Activated effector memory CD4-positive, alpha-beta T cell treated with Interleukin-2 at 50 U/mL for 16 hours (primary cell): ENCODE measurements around the gene YJU2.
A peak's percentile ranks its signal among the peaks of the same experiment; 100 is the strongest.
"Not testable (repeated sequence)": the region's sequence is repeated elsewhere in the genome, so short reads cannot be mapped to it uniquely, and the experiment has no call there.

Experiments
- DNase-seq: peaks from one replicate; pipeline ENCODE4 v3.0.0-alpha.2; 2020

YJU2 gene

GRCh38 chr19:4246767-4247593 is at the start of gene YJU2:
Gene YJU2 (plus strand): TSS chr19:4247080. CDS start chr19:4247147, 67 bp downstream.
- peak; percentile 95 for DNase-seq

- no peak for DNase-seq
Measured at GRCh38 chr19:4197228-4197624, 49.7 kb upstream of the YJU2 start.

DNA sequence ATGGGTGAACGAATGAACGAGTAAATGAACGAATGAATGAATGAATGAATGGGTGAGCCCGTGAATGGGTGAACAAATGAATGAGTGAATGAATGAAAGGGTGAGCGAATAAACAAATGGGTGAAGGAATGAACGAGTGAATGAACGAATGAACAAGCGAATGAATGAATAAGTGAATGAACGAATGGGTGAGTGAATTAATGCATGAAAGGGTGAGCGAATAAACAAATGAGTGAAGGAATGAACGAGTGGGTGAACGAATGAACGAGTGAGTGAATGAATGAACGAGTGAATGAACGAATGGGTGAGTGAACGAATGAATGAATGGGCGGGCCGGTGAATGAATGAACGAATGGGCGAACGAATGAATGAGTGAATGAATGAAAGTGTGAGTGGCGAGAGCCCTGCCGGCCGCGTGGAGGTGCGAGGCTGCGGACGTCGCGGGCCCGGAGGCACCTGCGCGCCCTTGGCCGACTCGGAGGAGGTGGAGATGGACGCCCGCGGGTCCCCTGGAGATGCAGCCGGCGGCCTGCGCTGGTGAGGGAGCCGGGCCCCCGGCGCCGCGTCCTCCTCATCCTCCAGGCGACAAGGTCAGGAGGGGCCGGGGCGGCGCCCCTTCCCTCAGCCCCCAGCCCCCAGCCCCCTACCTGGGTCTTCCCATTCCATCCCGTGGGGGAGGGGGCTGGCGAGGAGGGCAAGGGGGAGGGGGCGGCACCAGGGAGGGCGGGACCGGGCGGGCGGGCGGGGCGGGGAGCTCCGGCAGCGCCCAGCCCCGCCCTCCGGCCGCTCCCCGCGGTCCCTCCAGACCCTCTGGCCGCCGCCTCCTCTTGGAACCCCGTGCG is 49.0 kb upstream of the YJU2 start:
- DNase-seq, result no peak

DNA sequence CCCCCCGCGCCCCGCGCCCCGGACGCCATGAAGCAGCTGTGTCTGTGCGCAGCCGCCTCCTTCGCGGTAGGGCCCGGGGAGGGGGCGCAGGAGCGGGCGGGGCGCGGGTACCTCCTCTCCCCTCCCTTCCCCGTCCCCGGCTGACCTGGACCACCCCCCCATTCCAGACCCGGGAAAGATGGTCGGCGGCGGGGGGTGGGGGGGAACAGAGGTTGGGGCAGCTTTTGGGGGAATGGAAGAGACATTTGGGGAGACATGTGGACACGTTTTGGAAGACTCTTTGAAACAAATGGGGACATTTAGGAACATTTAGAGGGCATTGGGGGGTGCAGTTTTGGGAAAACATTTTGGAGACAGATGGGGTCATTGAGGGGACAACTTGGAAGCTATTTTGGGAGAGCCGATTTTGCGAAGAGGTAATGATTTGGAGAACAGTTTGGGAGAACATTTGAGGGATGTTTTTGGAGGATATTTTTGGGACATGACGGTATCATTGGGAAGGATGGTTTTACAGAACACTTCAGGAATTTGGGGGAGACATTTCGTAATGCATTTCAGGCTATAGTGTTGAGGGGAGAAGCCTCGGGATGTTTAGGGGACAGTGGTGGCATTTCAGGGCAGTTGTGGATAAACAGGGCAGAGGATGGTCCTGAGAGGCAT is 48.3 kb upstream of the YJU2 start:
- no peak for DNase-seq

- DNase-seq, result no peak
Measured at GRCh38 chr19:4199699-4200293, 47.1 kb upstream of the YJU2 start.

GRCh38 chr19:4200940-4201542 is 45.8 kb upstream of the YJU2 start:
- no peak for DNase-seq

- DNase-seq, result no peak
Measured at GRCh38 chr19:4201798-4202197, 45.1 kb upstream of the YJU2 start.

DNA sequence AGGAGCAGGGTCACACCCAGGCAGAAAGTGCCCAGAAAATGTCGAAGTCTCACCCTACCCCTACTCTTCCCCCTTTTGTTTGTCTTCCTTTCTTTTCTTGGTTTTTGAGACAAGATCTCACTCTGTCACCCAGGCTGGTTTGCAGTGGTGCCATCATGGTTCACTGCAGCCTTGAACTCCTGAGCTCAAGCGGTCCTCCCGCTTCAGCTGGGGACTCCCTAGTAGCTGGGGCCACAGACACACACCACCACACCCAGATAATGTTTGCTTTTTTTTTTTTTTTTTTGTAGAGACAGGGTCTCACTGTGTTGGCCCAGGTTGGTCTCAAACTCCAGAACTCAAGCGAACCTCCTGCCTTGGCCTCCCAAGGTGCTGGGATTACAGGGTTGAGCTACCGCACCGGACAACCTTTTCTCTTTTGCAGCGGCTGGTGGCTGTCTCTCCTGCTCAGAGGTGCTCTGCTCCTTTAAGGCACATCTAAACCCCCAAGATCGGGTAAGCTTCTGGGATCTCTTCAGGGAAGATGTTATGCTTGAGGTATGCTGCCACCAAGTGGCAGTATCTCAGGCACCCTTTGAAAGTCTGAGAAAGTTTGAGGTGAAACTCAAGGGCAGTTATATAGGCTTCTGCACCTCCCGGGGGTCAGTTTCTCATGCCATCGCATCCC is 39.9 kb upstream of the YJU2 start:
- DNase-seq, result no peak

DNA sequence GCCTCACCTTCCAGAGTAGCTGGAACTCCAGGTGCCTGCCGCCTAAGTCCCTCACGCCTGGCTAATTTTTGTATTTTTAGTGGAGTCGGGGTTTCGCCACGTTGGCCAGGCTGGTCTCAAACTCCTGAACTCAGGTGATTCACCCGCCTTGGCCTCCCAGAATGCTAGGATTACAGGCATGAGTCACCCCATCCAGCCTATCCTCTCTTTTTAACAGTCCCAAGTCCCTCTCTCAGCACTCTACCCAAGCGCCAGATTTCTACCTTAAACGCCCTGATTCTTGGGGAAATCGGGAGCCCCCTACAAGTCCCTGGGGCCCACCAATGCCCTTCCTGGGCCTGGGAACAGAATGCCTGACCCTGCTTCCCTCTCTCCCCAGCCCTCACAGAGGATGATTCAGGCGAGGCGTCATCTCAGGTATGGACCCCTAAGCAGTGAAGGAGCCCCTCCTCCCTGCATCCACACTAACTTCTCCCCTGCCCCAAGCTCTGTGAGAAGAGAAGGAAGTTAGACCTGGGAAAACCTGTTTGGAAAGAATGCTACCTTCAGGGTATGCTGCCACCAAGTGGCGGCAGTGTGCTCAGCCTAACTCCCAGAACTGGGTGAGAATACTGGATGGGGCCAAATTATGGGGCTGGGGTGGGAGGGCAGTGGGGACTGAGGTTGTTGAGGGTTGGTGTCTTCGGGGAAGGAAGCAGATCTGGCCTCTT is 38.3 kb upstream of the YJU2 start:
- no peak for DNase-seq

GRCh38 chr19:4210166-4210731 is 36.6 kb upstream of the YJU2 start:
- no peak for DNase-seq

DNA sequence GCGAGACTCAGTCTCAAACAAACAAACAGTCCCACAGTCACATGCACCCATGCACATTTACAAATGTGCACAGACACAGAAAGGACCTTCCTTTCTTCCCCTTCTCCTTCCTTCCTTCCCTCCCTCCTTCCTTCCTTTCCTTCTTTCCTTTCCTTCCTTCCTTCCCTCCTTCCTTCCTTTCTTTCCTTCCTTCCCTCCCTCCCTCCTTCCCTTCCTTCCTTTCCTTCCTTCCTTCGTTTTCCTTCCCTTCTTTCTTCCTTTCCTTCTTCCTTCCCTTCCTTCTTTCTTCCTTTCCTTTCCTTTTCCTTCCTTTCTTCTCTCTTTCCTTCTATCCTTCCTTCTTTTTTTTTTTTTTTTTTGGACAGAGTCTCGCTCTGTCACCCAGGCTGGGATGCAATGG is 33.8 kb upstream of the YJU2 start:
- DNase-seq, result no peak

DNA sequence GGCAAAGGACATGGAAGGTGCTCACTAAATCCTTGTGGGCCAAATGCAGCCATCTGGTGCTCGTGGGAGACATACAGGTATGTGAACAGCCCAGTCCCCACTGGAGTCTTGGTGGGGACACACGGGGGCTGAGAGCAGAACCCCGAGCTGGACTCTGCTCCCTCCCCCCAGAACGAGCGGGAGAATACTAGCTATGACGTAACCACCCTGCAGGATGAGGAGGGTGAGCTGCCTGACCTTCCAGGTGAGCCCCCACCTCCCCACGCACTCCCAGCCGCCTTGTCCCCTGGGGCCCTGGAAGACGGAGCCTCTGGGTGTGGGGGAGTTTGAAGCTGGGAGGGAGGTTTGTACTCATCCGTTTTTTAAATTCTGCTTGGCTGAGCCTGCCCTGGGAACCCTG is 31.1 kb upstream of the YJU2 start:
- no peak for DNase-seq

DNA sequence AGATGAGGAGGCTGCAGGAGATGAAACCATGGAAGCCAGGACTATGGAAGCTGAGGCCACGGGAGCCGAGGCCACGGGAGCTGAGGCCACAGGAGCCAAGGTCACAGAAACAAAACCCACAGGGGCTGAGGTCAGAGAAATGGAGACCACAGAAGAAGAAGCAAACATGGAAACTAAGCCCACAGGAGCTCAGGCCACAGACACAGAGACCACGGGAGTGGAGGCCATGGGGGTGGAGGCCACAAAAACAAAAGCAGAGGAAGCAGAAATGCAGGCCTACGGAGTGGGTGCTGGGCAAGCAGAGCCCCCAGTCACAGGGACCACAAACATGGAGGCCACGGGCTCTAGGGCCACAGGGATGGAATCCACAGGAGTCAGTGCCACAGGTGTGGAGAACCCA is 30.0 kb upstream of the YJU2 start:
- DNase-seq, result no peak

DNA sequence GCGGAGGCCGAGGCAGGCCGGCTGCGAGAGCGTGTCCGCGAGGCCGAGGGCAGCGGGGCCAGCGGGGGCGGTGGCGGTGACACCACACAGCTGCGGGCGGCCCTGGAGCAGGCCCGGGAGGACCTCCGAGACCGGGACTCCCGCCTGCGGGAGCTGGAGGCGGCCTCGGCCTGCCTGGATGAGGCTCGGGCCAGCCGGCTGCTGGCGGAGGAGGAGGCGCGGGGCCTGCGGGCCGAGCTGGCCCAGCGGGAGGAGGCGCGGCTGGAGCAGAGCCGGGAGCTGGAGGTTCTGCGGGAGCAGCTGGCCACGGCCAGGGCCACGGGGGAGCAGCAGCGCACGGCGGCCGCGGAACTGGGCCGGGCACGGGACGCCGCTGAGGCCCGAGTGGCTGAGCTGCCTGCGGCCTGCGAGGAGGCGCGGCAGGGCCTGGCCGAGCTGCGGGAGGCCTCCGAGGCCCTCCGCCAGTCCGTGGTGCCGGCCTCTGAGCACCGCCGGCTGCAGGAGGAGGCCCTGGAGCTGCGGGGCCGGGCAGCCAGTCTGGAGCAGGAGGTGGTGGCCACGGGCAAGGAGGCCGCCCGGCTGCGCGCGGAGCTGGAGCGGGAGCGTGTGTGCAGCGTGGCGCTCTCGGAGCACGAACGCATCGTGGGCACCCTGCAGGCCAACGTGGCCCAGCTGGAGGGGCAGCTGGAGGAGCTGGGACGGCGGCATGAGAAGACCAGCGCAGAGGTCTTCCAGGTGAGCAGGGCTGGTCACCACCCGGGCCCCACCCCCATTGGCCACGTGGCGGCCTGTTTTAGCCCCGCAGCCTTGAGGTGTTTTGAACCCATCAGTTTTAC is 29.2 kb upstream of the YJU2 start:
- no peak for DNase-seq

GRCh38 chr19:4218523-4218922 is 28.4 kb upstream of the YJU2 start:
- DNase-seq, result not testable (repeated sequence)

DNA sequence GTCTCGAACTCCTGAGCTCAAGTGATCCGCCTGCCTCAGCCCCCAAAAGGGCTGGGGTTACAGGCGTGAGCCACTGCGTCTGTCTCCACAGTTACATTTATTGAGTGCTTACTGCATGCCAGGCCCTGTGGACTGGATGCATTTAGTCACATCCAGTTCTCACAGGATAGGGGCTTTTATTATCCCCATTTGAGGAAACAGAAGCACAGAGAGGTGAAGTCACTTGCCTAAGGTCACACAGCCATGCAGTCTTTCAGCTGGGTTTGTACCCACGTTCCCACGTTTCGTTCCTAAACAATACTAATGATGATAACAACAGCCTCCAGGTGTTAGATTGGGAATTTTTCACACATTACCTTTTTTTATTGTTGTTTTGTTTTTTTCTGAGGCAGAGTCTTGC is 26.7 kb upstream of the YJU2 start:
- DNase-seq, result no peak

DNA sequence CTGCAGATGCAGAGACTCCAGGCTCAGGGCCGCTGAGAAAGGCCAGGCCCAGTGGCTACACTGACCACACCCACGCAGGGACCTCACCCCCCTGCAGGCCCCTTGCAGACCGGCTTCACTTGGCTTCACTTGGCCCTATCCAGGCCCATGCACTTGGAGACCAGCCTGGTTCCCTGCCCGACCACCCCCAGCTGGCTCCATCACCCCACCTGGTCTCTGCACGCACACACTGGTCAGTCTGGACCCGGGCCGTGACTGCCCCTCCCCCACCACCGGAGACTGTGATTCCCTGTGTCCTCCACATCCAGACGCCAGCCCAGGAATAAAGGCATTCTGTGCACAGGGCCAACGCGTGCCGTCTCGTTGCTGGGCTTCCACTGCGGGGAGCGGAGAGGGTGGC is 22.4 kb upstream of the YJU2 start:
- DNase-seq, result no peak

DNA sequence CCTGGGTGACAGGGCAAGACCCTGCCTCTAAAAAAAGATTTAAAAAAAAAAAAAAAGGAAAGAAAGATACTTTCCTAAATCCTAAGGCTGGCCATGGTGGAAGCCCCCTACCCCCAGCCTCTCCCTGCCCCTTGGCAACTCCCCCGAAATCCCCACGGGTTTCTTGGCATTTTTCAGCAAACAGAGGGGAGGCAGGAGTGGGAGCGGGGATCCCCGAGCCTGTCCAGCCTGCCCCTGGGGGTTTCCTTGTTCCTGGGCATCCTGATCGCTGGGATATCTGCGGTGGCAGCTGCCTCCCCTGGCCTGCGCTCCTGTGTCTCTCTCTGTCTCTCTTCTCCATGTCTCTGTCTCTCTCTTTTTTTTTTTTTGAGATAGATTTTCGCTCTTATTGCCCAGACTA is 21.0 kb upstream of the YJU2 start:
- DNase-seq, result no peak

GRCh38 chr19:4227771-4228170 is 19.1 kb upstream of the YJU2 start:
- DNase-seq, result no peak

DNA sequence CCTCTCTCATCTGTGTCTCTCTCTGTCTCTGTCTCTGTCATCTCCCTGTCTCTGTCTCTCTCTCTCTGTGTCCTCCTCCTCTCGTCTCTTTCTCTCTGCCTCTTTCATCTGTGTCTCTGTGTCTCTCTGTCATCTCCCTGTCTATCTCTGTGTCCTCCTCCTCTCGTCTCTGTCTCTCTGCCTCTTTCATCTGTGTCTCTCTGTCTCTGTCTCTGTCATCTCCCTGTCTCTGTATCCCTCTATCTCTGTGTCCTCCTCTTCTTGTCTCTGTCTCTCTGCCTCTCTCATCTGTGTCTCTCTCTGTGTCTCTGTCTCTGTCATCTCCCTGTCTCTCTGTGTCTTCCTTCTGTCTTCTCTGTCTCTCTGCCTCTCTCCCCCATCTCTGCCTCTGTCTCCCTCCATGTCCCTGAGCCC is 18.1 kb upstream of the YJU2 start:
- DNase-seq, result no peak
